ENCODE results near the gene KLF18. TPM values are rescaled to one million over a fixed set of nuclear protein-coding genes. Genes with fewer than 3 reads are reported as not detected.

The KLF18 gene
- total and polyA plus RNA-seq, 12 donors = not detected

DNA sequence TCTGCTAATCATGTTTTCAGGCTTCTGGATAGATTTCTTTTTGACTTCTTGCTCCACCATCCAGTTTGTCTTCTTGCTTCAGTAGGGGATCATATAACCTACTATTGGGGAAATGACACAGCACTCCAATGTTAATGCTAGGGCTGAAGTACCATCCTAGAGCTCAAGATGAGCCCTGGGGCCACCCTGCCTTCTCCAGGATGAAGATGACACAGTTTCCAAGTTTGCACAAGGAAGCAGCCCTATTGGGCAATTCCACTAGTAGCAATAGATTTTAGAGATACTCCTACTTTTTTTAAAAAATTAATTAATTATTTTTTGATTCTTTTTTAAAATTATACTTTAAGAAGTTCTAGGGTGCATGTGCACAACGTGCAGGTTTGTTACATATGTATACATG lies 11.3 kb upstream of the KLF18 start:
- intact Hi-C loops (cut with DNase I) = no loop called here
- Histone ChIP-seq H3K4me1 (replicated peaks in 1 of 2) (no peaks in the 10 kb centered on the region), H3K4me3 (no peak overlapping the region), H3K9me3 (replicated peaks in 1 of 3) (no peaks in the 10 kb centered on the region), H3K36me3 (replicated peaks in 1 of 2) (no peaks in the 10 kb centered on the region), H3K27ac (no peak overlapping the region), H3K27me3 (no peaks in the 10 kb centered on the region)
- WGBS, 4 donors = 72 to 85% (median 78%) methylated on average over 1 of the region's 1 CpG
- TF ChIP-seq, protein P1, sequence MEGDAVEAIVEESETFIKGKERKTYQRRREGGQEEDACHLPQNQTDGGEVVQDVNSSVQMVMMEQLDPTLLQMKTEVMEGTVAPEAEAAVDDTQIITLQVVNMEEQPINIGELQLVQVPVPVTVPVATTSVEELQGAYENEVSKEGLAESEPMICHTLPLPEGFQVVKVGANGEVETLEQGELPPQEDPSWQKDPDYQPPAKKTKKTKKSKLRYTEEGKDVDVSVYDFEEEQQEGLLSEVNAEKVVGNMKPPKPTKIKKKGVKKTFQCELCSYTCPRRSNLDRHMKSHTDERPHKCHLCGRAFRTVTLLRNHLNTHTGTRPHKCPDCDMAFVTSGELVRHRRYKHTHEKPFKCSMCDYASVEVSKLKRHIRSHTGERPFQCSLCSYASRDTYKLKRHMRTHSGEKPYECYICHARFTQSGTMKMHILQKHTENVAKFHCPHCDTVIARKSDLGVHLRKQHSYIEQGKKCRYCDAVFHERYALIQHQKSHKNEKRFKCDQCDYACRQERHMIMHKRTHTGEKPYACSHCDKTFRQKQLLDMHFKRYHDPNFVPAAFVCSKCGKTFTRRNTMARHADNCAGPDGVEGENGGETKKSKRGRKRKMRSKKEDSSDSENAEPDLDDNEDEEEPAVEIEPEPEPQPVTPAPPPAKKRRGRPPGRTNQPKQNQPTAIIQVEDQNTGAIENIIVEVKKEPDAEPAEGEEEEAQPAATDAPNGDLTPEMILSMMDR (IDR thresholded peaks at IDR 0.05) = no peak
- TF ChIP-seq POLR2A (IDR thresholded peaks at IDR 0.05) = no peak
- DNase-seq = no peak

DNA sequence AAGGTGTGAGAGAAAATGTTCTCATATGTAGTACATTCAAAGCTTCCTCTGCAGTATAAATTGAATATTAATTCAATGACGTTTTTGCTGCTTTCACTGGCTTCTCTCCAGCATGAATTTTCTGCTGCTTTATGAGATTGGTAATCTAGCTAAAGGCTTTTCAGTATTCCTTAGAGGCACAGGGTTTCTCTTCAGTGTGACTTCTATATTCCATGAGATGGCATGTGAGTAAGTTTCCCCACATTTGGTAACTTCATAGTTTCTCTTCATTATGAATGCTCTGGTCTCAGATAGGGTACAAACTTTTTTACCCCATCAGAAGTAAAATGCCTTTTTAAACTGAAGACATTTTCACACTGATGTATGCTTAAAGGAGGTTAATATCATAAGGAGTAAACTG lies 10.4 kb upstream of the KLF18 start:
- Histone ChIP-seq H3K9me3 (replicated peaks in 1 of 3) (no peaks in the 10 kb centered on the region), H3K4me1 (replicated peaks in 1 of 2) (no peaks in the 10 kb centered on the region), H3K4me3 (no peak overlapping the region), H3K36me3 (replicated peaks in 1 of 2) (no peaks in the 10 kb centered on the region), H3K27ac (no peak overlapping the region), H3K27me3 (no peaks in the 10 kb centered on the region)
- intact Hi-C loops (cut with DNase I) = no loop called here
- DNase-seq = no peak
- TF ChIP-seq, protein P1 (IDR thresholded peaks at IDR 0.05) = no peak
- TF ChIP-seq POLR2A (IDR thresholded peaks at IDR 0.05) = no peak
- 25 to 38% (median 28%) methylated on average over 1 of the region's 1 CpG for WGBS, 4 donors

DNA sequence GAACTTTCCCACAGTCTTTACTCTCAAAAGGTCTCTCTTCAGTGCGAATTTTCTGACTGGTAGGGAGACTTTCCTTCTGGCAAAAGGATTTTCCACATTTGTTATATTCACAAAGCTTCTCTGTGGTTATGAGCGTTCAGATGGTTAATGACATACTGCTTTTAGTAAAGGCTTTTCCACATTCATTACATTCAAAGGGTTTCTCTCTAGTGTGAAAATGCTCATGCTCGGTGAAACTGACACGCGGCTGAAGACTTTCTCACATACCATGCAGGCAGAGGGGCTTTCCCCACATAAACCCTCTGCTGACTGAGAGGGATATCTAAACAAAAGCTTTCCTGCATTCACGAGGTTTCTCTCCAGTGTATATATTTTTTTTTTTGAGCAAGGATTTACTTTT lies 9.9 kb upstream of the KLF18 start:
- Histone ChIP-seq H3K27me3 (no peaks in the 10 kb centered on the region), H3K36me3 (replicated peaks in 1 of 2) (no peaks in the 10 kb centered on the region), H3K4me3 (no peak overlapping the region), H3K4me1 (replicated peaks in 1 of 2) (no peaks in the 10 kb centered on the region), H3K27ac (no peak overlapping the region), H3K9me3 (replicated peaks in 1 of 3) (no peaks in the 10 kb centered on the region)
- 75 to 82% (median 77%) methylated on average over 6 of the region's 6 CpGs for WGBS, 4 donors
- no peak for DNase-seq
- no peak for TF ChIP-seq POLR2A (IDR thresholded peaks at IDR 0.05)
- TF ChIP-seq, protein P1 (IDR thresholded peaks at IDR 0.05) = no peak
- intact Hi-C loops (cut with DNase I) = no loop called here

DNA sequence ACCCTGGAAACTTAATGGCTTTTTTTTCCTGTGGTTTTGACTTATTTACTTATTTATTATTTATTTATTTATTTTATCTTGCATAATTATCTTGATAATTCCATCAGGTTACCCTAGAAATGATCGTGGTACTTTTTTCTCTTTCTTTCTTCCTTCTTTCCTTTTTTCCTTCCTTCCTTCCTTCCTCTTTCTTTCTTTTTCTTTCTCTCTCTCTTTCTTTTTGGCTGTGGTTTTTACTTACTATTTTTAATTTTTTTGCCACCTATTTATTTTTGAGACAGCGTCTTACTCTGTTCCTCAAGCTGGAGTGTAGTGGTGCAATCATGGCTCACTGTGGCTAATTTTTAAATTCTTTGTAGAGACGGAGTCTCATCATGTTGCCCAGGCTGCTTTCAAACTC lies 6.2 kb upstream of the KLF18 start:
- intact Hi-C loops (cut with DNase I) = no loop called here
- 80 to 89% (median 88%) methylated on average over 3 of the region's 3 CpGs for WGBS, 4 donors
- DNase-seq = no peak
- no peaks in the 10 kb centered on the region for H3K4me1 ChIP-seq (replicated peaks in 1 of 2)
- H3K9me3 ChIP-seq (replicated peaks in 1 of 3) = no peaks in the 10 kb centered on the region
- H3K4me3 ChIP-seq = no peak overlapping the region
- TF ChIP-seq POLR2A (IDR thresholded peaks at IDR 0.05) = no peak
- TF ChIP-seq, protein P1 (IDR thresholded peaks at IDR 0.05) = no peak
- no peaks in the 10 kb centered on the region for H3K36me3 ChIP-seq (replicated peaks in 1 of 2)
- H3K27me3 ChIP-seq = no peaks in the 10 kb centered on the region
- H3K27ac ChIP-seq = no peak overlapping the region
